Measurements from ENCODE around the gene SIK2.
"Not testable (repeated sequence)": the region's sequence is repeated elsewhere in the genome, so short reads cannot be mapped to it uniquely, and the experiment has no call there.

The SIK2 gene

GRCh38 chr11:111765320-111765983 is 163.2 kb downstream of the SIK2 start:
- no peak for DNase-seq

DNA sequence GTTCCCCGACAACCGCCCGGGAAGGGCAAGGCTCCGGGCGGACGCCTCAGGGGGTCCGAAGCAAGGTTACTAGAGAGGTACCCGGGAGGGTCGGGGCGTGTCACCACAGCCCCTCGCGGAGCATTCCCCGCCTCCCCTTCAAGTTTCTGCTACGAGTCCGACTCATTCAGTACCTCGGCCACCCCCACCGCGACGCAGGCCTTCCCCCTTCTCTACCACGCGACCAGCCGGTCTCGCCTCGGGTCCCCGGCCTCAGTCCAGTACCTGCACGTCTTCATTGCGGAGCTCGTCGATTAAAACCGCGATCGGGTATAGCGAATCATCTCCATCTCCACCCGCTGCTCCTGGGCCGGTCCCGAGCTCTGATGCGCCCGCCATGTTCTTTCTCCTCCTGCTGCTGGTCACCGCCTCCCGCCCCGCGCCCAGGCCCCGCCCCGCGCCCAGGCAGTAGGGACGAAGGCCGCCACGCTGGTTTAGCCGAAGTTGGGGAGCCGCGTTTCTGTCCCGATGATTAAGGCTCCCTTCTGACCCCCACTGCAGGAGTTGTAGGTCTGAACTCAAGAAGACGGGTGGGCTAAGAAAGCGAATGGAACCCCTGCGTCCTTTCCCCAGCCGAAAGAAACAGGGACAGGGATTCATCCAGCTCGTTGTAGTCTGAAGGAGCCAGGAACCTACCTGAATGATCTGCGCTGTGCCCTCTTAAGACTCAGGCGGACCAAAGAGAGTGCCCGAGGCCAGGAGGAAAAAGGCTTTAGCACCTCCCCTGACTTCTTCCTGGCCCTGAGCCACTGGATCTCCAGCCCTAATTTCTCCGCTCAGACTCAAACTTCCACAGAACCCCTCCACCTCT is 164.0 kb downstream of the SIK2 start, which contains the start of gene PPP2R1B:
TSS of gene PPP2R1B (minus strand) at position 406 of the 850 bp plus-strand sequence. CDS start at position 378, 28 bp downstream.
- peak; percentile 76 for DNase-seq

DNA sequence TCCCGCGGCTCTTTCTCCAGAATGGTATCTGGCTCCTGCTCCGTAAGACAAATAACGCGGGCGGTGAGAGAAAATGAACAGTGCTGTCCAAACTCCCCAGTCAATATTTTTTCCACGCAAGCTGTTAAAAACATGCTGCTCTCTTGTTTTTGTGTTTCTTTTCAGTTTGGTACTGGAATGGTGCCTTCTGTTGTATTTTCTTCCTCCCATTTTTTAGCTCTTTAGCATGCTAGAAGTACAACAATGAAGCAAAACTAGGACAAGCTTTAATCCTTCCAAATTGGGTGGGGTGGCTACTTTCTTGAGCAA is 164.5 kb downstream of the SIK2 start:
- no peak for DNase-seq

- no peak for DNase-seq
Observed at GRCh38 chr11:111770581-111771134, 168.4 kb downstream of the SIK2 start.

GRCh38 chr11:111771205-111771604 is 169.0 kb downstream of the SIK2 start:
- DNase-seq = not testable (repeated sequence)

- no peak for DNase-seq
Observed at GRCh38 chr11:111772535-111772934, 170.3 kb downstream of the SIK2 start.

DNA sequence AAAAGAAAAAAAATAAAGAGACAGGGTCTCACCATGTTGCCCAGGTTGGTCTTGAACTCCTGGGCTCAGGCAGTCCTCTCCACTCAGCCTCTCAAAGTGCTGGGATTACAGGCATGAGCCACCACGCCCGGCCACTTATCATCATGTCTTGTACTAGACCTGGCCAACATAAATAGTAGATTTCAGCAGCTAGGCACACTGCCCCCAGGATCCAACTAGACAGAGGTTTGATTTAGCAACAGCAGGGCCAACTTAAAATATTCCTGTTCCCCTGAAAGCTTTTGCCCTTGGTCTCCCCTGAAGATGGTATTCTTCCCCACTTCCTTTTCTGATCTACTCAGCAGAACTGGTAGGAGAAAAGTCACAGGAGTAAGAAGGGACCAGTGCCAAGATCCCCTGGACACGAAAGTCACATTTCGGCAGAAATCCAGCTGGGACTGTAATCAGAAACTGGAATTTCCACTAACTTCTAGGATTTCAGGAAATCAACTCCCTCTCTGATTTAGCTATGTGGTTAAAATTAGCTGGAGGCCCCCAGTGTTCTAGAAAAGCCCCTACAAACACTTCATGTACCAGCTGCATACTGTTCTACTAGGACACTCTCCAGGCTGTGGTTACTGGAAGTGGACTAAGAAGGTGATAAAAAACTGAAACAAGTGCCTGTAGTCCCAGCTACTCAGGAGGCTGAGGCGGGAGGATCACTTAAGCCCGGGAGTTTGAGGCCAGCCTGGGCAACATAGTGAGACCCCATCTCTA is 172.9 kb downstream of the SIK2 start:
- no peak for DNase-seq

GRCh38 chr11:111776398-111777093 is 174.3 kb downstream of the SIK2 start:
- DNase-seq = no peak

DNA sequence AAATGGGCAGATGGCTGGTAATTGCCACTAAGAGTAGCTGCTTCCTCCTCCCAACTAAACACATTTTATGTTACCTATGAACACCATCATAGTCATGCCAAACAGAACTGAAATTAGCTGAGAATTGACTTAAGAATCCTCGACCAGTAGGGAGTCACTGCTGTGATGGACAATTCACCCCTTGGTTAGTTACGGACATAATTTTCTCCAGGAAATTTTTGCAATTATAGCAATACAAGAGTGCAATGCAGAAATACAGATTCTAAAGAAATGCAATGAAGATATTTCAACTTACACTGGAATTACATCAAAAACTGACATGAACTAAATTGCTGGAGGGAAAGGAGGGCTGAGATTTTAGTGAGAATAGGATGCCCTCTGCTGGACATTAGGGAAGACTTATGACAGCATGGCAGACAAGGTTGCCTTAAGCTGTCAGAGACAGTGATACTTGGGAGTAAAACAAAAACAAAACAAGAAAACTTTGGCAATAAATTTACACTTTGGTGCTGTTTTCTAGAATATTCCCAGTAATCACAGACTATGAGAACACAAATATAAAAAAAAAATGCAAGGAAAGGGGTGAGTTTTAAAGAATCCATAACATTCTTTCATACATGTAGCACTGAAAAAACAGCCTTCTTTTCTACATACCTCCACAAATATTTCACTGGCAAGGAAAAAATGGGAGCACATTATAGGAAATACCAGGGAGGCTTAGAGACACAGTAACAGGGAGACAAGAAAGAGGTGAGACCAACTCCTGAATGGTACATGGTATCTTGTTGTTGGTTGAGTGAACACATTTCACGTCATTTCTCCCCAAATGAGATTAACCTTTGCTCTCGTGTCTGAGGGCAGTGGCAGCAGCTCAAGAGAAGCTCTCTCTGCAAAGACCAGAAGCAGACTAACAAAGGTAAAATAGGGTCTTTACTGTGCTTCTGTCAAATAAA is 175.1 kb downstream of the SIK2 start:
- DNase-seq = no peak

GRCh38 chr11:111778047-111778558 is 175.9 kb downstream of the SIK2 start:
- no peak for DNase-seq

- no peak for DNase-seq
Observed at GRCh38 chr11:111779118-111779517, 176.9 kb downstream of the SIK2 start.
